ENCODE data around the gene SMIM30. TPM values are rescaled to one million over a fixed set of nuclear protein-coding genes. Genes with fewer than 3 reads are reported as not detected.
A peak's percentile ranks its signal among the peaks of the same experiment; 100 is the strongest.

The SMIM30 gene
- polyA plus RNA-seq, 2 donors: 51.4 to 145 TPM

GRCh38 chr7:113086431-113086888 lies 31.9 kb downstream of the SMIM30 start, which contains the start of gene GPR85:
TSS of gene GPR85 (minus strand) at chr7:113086827. CDS start at chr7:113084721, 2,106 bp downstream.
- Histone ChIP-seq H3K4me1 (ENCODE audit: control insufficient read depth in 2 of 2, insufficient read depth in 2 of 2, low read length in 1 of 2) (peaks cover 0 to 4% of the 10 kb centered on the region in 2 donors), H3K36me3 (ENCODE audit: control insufficient read depth in 2 of 2, insufficient read depth in 2 of 2, low read length in 1 of 2) (no peaks in the 10 kb centered on the region), H3K9me3 (ENCODE audit: control insufficient read depth in 2 of 2, insufficient read depth in 1 of 2, low read depth in 1 of 2, low read length in 1 of 2) (no peaks in the 10 kb centered on the region), H3K4me3 (ENCODE audit: low read depth in 1 of 2, low read length in 2 of 2) (peak within 1 kb of the TSS; percentile 49 to 50), H3K27me3 (ENCODE audit: control insufficient read depth in 1 of 2, insufficient read depth in 2 of 2, low read length in 2 of 2) (no peaks in the 10 kb centered on the region), H3K27ac (ENCODE audit: low read depth in 2 of 2, low read length in 1 of 2) (peak within 1 kb of the TSS in 1 of 2 donors; percentile 12)
- 1 to 3% methylated on average over 29 of the region's 29 CpGs for WGBS, 2 donors

- no peaks in the 10 kb centered on the region for H3K27me3 ChIP-seq (ENCODE audit: control insufficient read depth in 1 of 2, insufficient read depth in 2 of 2, low read length in 2 of 2)
- H3K4me1 ChIP-seq (ENCODE audit: control insufficient read depth in 2 of 2, insufficient read depth in 2 of 2, low read length in 1 of 2): peaks cover 0 to 4% of the 10 kb centered on the region in 2 donors
- peak overlapping the region; percentile 14 to 50 for H3K4me3 ChIP-seq (ENCODE audit: low read depth in 1 of 2, low read length in 2 of 2)
- no peak overlapping the region for H3K27ac ChIP-seq (ENCODE audit: low read depth in 2 of 2, low read length in 1 of 2)
- H3K9me3 ChIP-seq (ENCODE audit: control insufficient read depth in 2 of 2, insufficient read depth in 1 of 2, low read depth in 1 of 2, low read length in 1 of 2): no peaks in the 10 kb centered on the region
- 13 to 15% methylated on average over 16 of the region's 16 CpGs for WGBS, 2 donors
- no peaks in the 10 kb centered on the region for H3K36me3 ChIP-seq (ENCODE audit: control insufficient read depth in 2 of 2, insufficient read depth in 2 of 2, low read length in 1 of 2)
These were observed 32.5 kb downstream of the SMIM30 start for GRCh38 chr7:113085781-113086390.

- no peak overlapping the region for H3K4me3 ChIP-seq (ENCODE audit: low read depth in 1 of 2, low read length in 2 of 2)
- H3K27ac ChIP-seq (ENCODE audit: low read depth in 2 of 2, low read length in 1 of 2): no peak overlapping the region
- peaks cover 0 to 4% of the 10 kb centered on the region in 2 donors for H3K4me1 ChIP-seq (ENCODE audit: control insufficient read depth in 2 of 2, insufficient read depth in 2 of 2, low read length in 1 of 2)
- H3K27me3 ChIP-seq (ENCODE audit: control insufficient read depth in 1 of 2, insufficient read depth in 2 of 2, low read length in 2 of 2): no peaks in the 10 kb centered on the region
- no peaks in the 10 kb centered on the region for H3K36me3 ChIP-seq (ENCODE audit: control insufficient read depth in 2 of 2, insufficient read depth in 2 of 2, low read length in 1 of 2)
- no peaks in the 10 kb centered on the region for H3K9me3 ChIP-seq (ENCODE audit: control insufficient read depth in 2 of 2, insufficient read depth in 1 of 2, low read depth in 1 of 2, low read length in 1 of 2)
- WGBS, 2 donors: 85 to 90% methylated on average over 4 of the region's 4 CpGs
These were observed 33.7 kb downstream of the SMIM30 start for GRCh38 chr7:113084496-113085172.

- 88 to 89% methylated on average over 10 of the region's 10 CpGs for WGBS, 2 donors
- Histone ChIP-seq H3K27me3 (ENCODE audit: control insufficient read depth in 1 of 2, insufficient read depth in 2 of 2, low read length in 2 of 2) (no peaks in the 10 kb centered on the region), H3K4me3 (ENCODE audit: low read depth in 1 of 2, low read length in 2 of 2) (no peak overlapping the region), H3K36me3 (ENCODE audit: control insufficient read depth in 2 of 2, insufficient read depth in 2 of 2, low read length in 1 of 2) (no peaks in the 10 kb centered on the region), H3K9me3 (ENCODE audit: control insufficient read depth in 2 of 2, insufficient read depth in 1 of 2, low read depth in 1 of 2, low read length in 1 of 2) (no peaks in the 10 kb centered on the region), H3K27ac (ENCODE audit: low read depth in 2 of 2, low read length in 1 of 2) (no peak overlapping the region), H3K4me1 (ENCODE audit: control insufficient read depth in 2 of 2, insufficient read depth in 2 of 2, low read length in 1 of 2) (peaks cover 0 to 4% of the 10 kb centered on the region in 2 donors)
These were observed 34.4 kb downstream of the SMIM30 start for GRCh38 chr7:113083816-113084495.

- Histone ChIP-seq H3K36me3 (ENCODE audit: control insufficient read depth in 2 of 2, insufficient read depth in 2 of 2, low read length in 1 of 2) (no peaks in the 10 kb centered on the region), H3K27me3 (ENCODE audit: control insufficient read depth in 1 of 2, insufficient read depth in 2 of 2, low read length in 2 of 2) (no peaks in the 10 kb centered on the region), H3K4me1 (ENCODE audit: control insufficient read depth in 2 of 2, insufficient read depth in 2 of 2, low read length in 1 of 2) (peaks cover 0 to 4% of the 10 kb centered on the region in 2 donors), H3K27ac (ENCODE audit: low read depth in 2 of 2, low read length in 1 of 2) (no peak overlapping the region), H3K9me3 (ENCODE audit: control insufficient read depth in 2 of 2, insufficient read depth in 1 of 2, low read depth in 1 of 2, low read length in 1 of 2) (no peaks in the 10 kb centered on the region), H3K4me3 (ENCODE audit: low read depth in 1 of 2, low read length in 2 of 2) (no peak overlapping the region)
- WGBS, 2 donors: 87 to 95% methylated on average over 1 of the region's 1 CpG
These were observed 35.1 kb downstream of the SMIM30 start for GRCh38 chr7:113083132-113083815.

GRCh38 chr7:113078331-113078730 lies 40.0 kb downstream of the SMIM30 start:
- Histone ChIP-seq H3K9me3 (ENCODE audit: control insufficient read depth in 2 of 2, insufficient read depth in 1 of 2, low read depth in 1 of 2, low read length in 1 of 2) (no peaks in the 10 kb centered on the region), H3K36me3 (ENCODE audit: control insufficient read depth in 2 of 2, insufficient read depth in 2 of 2, low read length in 1 of 2) (no peaks in the 10 kb centered on the region), H3K27ac (ENCODE audit: low read depth in 2 of 2, low read length in 1 of 2) (no peak overlapping the region), H3K27me3 (ENCODE audit: control insufficient read depth in 1 of 2, insufficient read depth in 2 of 2, low read length in 2 of 2) (no peaks in the 10 kb centered on the region), H3K4me3 (ENCODE audit: low read depth in 1 of 2, low read length in 2 of 2) (no peak overlapping the region), H3K4me1 (ENCODE audit: control insufficient read depth in 2 of 2, insufficient read depth in 2 of 2, low read length in 1 of 2) (no peaks in the 10 kb centered on the region)
- WGBS, 2 donors: 68 to 73% methylated on average over 2 of the region's 2 CpGs

GRCh38 chr7:113076703-113077102 lies 41.7 kb downstream of the SMIM30 start:
- 87 to 88% methylated on average over 3 of the region's 3 CpGs for WGBS, 2 donors
- Histone ChIP-seq H3K27ac (ENCODE audit: low read depth in 2 of 2, low read length in 1 of 2) (no peak overlapping the region), H3K9me3 (ENCODE audit: control insufficient read depth in 2 of 2, insufficient read depth in 1 of 2, low read depth in 1 of 2, low read length in 1 of 2) (no peaks in the 10 kb centered on the region), H3K27me3 (ENCODE audit: control insufficient read depth in 1 of 2, insufficient read depth in 2 of 2, low read length in 2 of 2) (no peaks in the 10 kb centered on the region), H3K4me1 (ENCODE audit: control insufficient read depth in 2 of 2, insufficient read depth in 2 of 2, low read length in 1 of 2) (no peaks in the 10 kb centered on the region), H3K36me3 (ENCODE audit: control insufficient read depth in 2 of 2, insufficient read depth in 2 of 2, low read length in 1 of 2) (no peaks in the 10 kb centered on the region), H3K4me3 (ENCODE audit: low read depth in 1 of 2, low read length in 2 of 2) (no peak overlapping the region)

- no peaks in the 10 kb centered on the region for H3K27me3 ChIP-seq (ENCODE audit: control insufficient read depth in 1 of 2, insufficient read depth in 2 of 2, low read length in 2 of 2)
These were observed 46.9 kb downstream of the SMIM30 start for GRCh38 chr7:113071465-113071864.

More at GRCh38 chr7:113071465-113071864, 46.9 kb downstream of the SMIM30 start:
- no peak overlapping the region for H3K27ac ChIP-seq (ENCODE audit: low read depth in 2 of 2, low read length in 1 of 2)
- H3K4me3 ChIP-seq (ENCODE audit: low read depth in 1 of 2, low read length in 2 of 2): no peak overlapping the region
- H3K36me3 ChIP-seq (ENCODE audit: control insufficient read depth in 2 of 2, insufficient read depth in 2 of 2, low read length in 1 of 2): no peaks in the 10 kb centered on the region
- no peaks in the 10 kb centered on the region for H3K9me3 ChIP-seq (ENCODE audit: control insufficient read depth in 2 of 2, insufficient read depth in 1 of 2, low read depth in 1 of 2, low read length in 1 of 2)
- no peaks in the 10 kb centered on the region for H3K4me1 ChIP-seq (ENCODE audit: control insufficient read depth in 2 of 2, insufficient read depth in 2 of 2, low read length in 1 of 2)
- 18 to 23% methylated on average over 1 of the region's 1 CpG for WGBS, 2 donors
